ENCODE measurements around the gene TCP11. TPM values are rescaled to one million over a fixed set of nuclear protein-coding genes. Genes with fewer than 3 reads are reported as not detected.

TCP11 gene
- 0.15 and 0.50 TPM in 2 replicates for total RNA-seq

DNA sequence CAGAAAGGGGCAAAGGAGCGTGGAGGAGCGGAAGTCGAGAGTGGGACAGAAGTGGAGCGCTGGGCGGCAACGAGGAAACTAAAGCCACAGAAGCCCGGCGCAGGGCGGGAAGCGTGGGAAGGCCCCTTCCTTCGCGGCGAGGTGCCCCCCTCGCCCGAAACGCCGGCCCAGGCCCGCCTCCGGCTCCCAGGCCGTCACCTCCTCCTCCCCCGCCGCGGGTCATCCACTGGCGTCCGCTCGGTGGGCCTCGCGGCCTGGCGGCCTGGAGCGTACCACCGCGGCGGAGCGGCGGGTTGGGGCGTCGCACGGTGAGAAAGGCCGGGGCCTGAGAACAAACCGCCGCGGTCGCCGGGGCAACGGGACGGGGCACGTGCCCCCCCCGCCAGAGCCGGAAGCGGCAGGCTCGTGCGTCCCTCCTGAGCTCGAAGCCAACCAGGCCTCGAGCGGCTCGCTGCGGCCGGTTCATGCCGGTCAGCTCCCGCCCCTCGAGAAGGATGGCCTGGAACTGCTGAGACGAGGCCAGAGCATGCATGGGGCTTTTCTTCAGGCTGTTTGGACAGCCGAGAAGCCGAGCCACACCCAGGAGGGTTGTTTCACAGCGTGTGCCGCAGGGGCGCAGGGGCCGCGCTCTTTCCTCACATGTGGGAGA, at the start of gene TCP11:
TSS of gene TCP11 (minus strand) at position 333 of the 649 bp plus-strand sequence. CDS start 469 bp downstream, outside the sequence.

Other genes with a start within 250 kb of the TCP11 start
- gene SCUBE3, start 72.6 kb upstream of the TCP11 start, total RNA-seq, result 0.17 and 0.30 TPM in 2 replicates
- gene ZNF76, start 118.4 kb upstream of the TCP11 start, total RNA-seq, result 12.3 and 12.8 TPM in 2 replicates
- 3.0 and 4.0 TPM in 2 replicates for gene DEF6, start 156.5 kb upstream of the TCP11 start, total RNA-seq
- 36.3 and 36.7 TPM in 2 replicates for gene PPARD, start 201.2 kb upstream of the TCP11 start, total RNA-seq

All from bronchus fibroblast of lung (primary cell).